Mammary epithelial cell (primary cell): ENCODE measurements around the gene LIMS2.

Experiments used
- EZH2 ChIP-seq: IDR thresholded peaks from 2 replicates; pipeline ENCODE4 v1.6.1; 2012; ENCODE audit warnings: low read length, inconsistent platforms, borderline replicate concordance
- TF ChIP-seq, protein P1 (sequence below), 2 donors: IDR thresholded peaks in 1 of 2; conservative IDR thresholded peaks in 1 of 2; 2 replicates each; pipeline ENCODE4 v1.5.1; 2011 to 2012; ENCODE audit warnings: inconsistent platforms in 2 of 2, low read length in 2 of 2, mild to moderate bottlenecking in 2 of 2, control low read depth in 1 of 2, low read depth in 1 of 2; ENCODE audit not compliant: insufficient read depth in 1 of 2; ENCODE audit errors: extremely low read depth in 1 of 2

- no peak for TF ChIP-seq EZH2
- TF ChIP-seq, protein P1, sequence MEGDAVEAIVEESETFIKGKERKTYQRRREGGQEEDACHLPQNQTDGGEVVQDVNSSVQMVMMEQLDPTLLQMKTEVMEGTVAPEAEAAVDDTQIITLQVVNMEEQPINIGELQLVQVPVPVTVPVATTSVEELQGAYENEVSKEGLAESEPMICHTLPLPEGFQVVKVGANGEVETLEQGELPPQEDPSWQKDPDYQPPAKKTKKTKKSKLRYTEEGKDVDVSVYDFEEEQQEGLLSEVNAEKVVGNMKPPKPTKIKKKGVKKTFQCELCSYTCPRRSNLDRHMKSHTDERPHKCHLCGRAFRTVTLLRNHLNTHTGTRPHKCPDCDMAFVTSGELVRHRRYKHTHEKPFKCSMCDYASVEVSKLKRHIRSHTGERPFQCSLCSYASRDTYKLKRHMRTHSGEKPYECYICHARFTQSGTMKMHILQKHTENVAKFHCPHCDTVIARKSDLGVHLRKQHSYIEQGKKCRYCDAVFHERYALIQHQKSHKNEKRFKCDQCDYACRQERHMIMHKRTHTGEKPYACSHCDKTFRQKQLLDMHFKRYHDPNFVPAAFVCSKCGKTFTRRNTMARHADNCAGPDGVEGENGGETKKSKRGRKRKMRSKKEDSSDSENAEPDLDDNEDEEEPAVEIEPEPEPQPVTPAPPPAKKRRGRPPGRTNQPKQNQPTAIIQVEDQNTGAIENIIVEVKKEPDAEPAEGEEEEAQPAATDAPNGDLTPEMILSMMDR (conservative IDR thresholded peaks at IDR 0.05 in 1 of 2, IDR thresholded peaks at IDR 0.05 in 1 of 2; ENCODE audit: extremely low read depth in 1 of 2, insufficient read depth in 1 of 2, low read depth in 1 of 2, low read length in 2 of 2): no peak
Observed at GRCh38 chr2:127609031-127609751, 66.1 kb downstream of the LIMS2 start.
